WTC11 (cell line): ENCODE measurements around the gene SYMPK. TPM values are rescaled to one million over a fixed set of nuclear protein-coding genes. Genes with fewer than 3 reads are reported as not detected.
A peak's percentile ranks its signal among the peaks of the same experiment; 100 is the strongest.

Experiments
- ATAC-seq: fragments of 200-7000 bp; cut with Tn5 transposase; 2 replicates; pipeline ENCODE4 v1.10.0; 2021; ENCODE audit warnings: mild to moderate bottlenecking, moderate library complexity
- CTCF ChIA-PET: fragments of 300-600 bp; sonication (Branson Sonifier 250); formaldehyde crosslinking; loops from one replicate; lab custom pipeline; 2021; ENCODE audit warnings: antibody characterized with exemption; lab: Charles Lee
- POLR2A ChIA-PET: fragments of 350-600 bp; sonication (Branson Sonifier 250); formaldehyde crosslinking; loops from one replicate; lab custom pipeline; 2021; ENCODE audit warnings: antibody characterized with exemption; lab: Charles Lee
- DNase-seq: peaks from one replicate; pipeline ENCODE4 v3.0.0; 2021; ENCODE audit warnings: low spot score
- H3K27ac Mint-ChIP-seq: 2 replicates; pipeline ENCODE4 v1.8.0; 2021; ENCODE audit warnings: mixed read lengths
- H3K27me3 Mint-ChIP-seq: 2 replicates; pipeline ENCODE4 v1.8.0; 2021; ENCODE audit warnings: low read depth, mild to moderate bottlenecking, moderate library complexity, mixed read lengths
- H3K36me3 Mint-ChIP-seq: 2 replicates; pipeline ENCODE4 v1.8.0; 2021; ENCODE audit warnings: mixed read lengths
- H3K4me1 Mint-ChIP-seq: 2 replicates; pipeline ENCODE4 v1.8.0; 2022; ENCODE audit warnings: mixed read lengths
- H3K4me3 Mint-ChIP-seq: 2 replicates; pipeline ENCODE4 v1.8.0; 2021; ENCODE audit warnings: mild to moderate bottlenecking, moderate library complexity, mixed read lengths
- H3K9me3 Mint-ChIP-seq: 2 replicates; pipeline ENCODE4 v1.8.0; 2021; ENCODE audit warnings: mixed read lengths
- EMX1 ChIP-seq: fragments of 250-450 bp; sonication (Bioruptor Pico); IDR thresholded peaks from 2 replicates; pipeline ENCODE4 v1.8.0; 2021; ENCODE audit warnings: mild to moderate bottlenecking
- ETV6 ChIP-seq: sonication (generic); formaldehyde crosslinking; IDR thresholded peaks from 2 replicates; pipeline ENCODE4 v1.8.1; 2022; ENCODE audit warnings: mild to moderate bottlenecking, missing genetic modification reagents
- FOXJ3 ChIP-seq: sonication (generic); formaldehyde crosslinking; IDR thresholded peaks from 2 replicates; pipeline ENCODE4 v1.9.0; 2021; ENCODE audit warnings: missing genetic modification reagents, mild to moderate bottlenecking, borderline replicate concordance
- GRHL2 ChIP-seq: fragments of 250-450 bp; sonication (Bioruptor Pico); IDR thresholded peaks from 2 replicates; pipeline ENCODE4 v1.8.0; 2022; ENCODE audit warnings: mild to moderate bottlenecking, moderate library complexity; ENCODE audit not compliant: insufficient replicate concordance, severe bottlenecking
- KAT7 ChIP-seq: sonication (generic); formaldehyde crosslinking; IDR thresholded peaks from 2 replicates; pipeline ENCODE4 v1.8.1; 2023; ENCODE audit warnings: missing genetic modification reagents, mild to moderate bottlenecking, borderline replicate concordance
- NFE2L1 ChIP-seq: sonication (generic); formaldehyde crosslinking; IDR thresholded peaks from 2 replicates; pipeline ENCODE4 v1.8.1; 2023; ENCODE audit warnings: missing genetic modification reagents
- NR3C1 ChIP-seq: sonication (generic); formaldehyde crosslinking; conservative IDR thresholded peaks from 2 replicates; pipeline ENCODE4 v1.8.1; 2023; ENCODE audit warnings: low read depth, mild to moderate bottlenecking, missing genetic modification reagents
- OVOL2 ChIP-seq: fragments of 250-450 bp; sonication (Bioruptor Pico); IDR thresholded peaks from 2 replicates; pipeline ENCODE4 v1.9.0; 2021; ENCODE audit warnings: mild to moderate bottlenecking, borderline replicate concordance
- PRRX2 ChIP-seq: fragments of 250-450 bp; sonication (Bioruptor Pico); IDR thresholded peaks from 2 replicates; pipeline ENCODE4 v1.8.0; 2021; ENCODE audit warnings: mild to moderate bottlenecking
- RORB ChIP-seq: fragments of 250-450 bp; sonication (Bioruptor Pico); IDR thresholded peaks from 2 replicates; pipeline ENCODE4 v1.9.0; 2021; ENCODE audit warnings: mild to moderate bottlenecking
- SP1 ChIP-seq: sonication (generic); formaldehyde crosslinking; conservative IDR thresholded peaks from 2 replicates; pipeline ENCODE4 v1.8.1; 2022; ENCODE audit warnings: missing genetic modification reagents
- TCF7 ChIP-seq: sonication (generic); formaldehyde crosslinking; IDR thresholded peaks from 2 replicates; pipeline ENCODE4 v1.8.0; 2022; ENCODE audit warnings: mild to moderate bottlenecking, low read depth, missing genetic modification reagents, moderate library complexity
- TEAD1 ChIP-seq: sonication (generic); formaldehyde crosslinking; IDR thresholded peaks from 2 replicates; pipeline ENCODE4 v1.8.0; 2022; ENCODE audit warnings: mild to moderate bottlenecking, missing genetic modification reagents
- ZBTB21 ChIP-seq: sonication (generic); formaldehyde crosslinking; IDR thresholded peaks from 2 replicates; pipeline ENCODE4 v1.8.1; 2023; ENCODE audit warnings: mild to moderate bottlenecking, missing genetic modification reagents, borderline replicate concordance
- ZNF121 ChIP-seq: sonication (generic); formaldehyde crosslinking; IDR thresholded peaks from 2 replicates; pipeline ENCODE4 v1.8.0; 2023; ENCODE audit warnings: missing genetic modification reagents
- ZNF219 ChIP-seq: sonication (generic); formaldehyde crosslinking; IDR thresholded peaks from 2 replicates; pipeline ENCODE4 v1.8.0; 2023; ENCODE audit warnings: missing genetic modification reagents, mild to moderate bottlenecking, borderline replicate concordance
- ZNF423 ChIP-seq: fragments of 250-450 bp; sonication (Bioruptor Pico); IDR thresholded peaks from 2 replicates; pipeline ENCODE4 v2.1.2; 2022; ENCODE audit warnings: mild to moderate bottlenecking, moderate library complexity
- total RNA-seq: library from RNA; stranded (reverse); gene quantifications from 3 replicates; pipeline ENCODE4 v1.2.3, GENCODE V29; 2021
- TF ChIP-seq, protein P1 (sequence below): fragments of 200-600 bp; IDR thresholded peaks from 2 replicates; pipeline ENCODE4 v1.8.0; 2022; ENCODE audit warnings: antibody characterized with exemption
- TF ChIP-seq, protein P2 (sequence below): sonication (generic); formaldehyde crosslinking; IDR thresholded peaks from 2 replicates; pipeline ENCODE4 v1.8.0; 2022; ENCODE audit warnings: mild to moderate bottlenecking, missing genetic modification reagents
- TF ChIP-seq, protein P3 (sequence below): sonication (generic); formaldehyde crosslinking; IDR thresholded peaks from 2 replicates; pipeline ENCODE4 v1.8.1; 2023; ENCODE audit warnings: mild to moderate bottlenecking, moderate library complexity, missing genetic modification reagents
- TF ChIP-seq, protein P4 (sequence below): sonication (generic); formaldehyde crosslinking; IDR thresholded peaks from 2 replicates; pipeline ENCODE4 v1.8.0; 2022; ENCODE audit warnings: mild to moderate bottlenecking, missing genetic modification reagents
- TF ChIP-seq, protein P5 (sequence below): fragments of 250-450 bp; sonication (Bioruptor Pico); IDR thresholded peaks from 2 replicates; pipeline ENCODE4 v1.9.0; 2021; ENCODE audit warnings: mild to moderate bottlenecking
- TF ChIP-seq, protein P6 (sequence below): fragments of 250-450 bp; sonication (Bioruptor Pico); IDR thresholded peaks from 2 replicates; pipeline ENCODE4 v2.1.2; 2022; ENCODE audit warnings: mild to moderate bottlenecking, moderate library complexity
- TF ChIP-seq, protein P7 (sequence below): sonication (generic); formaldehyde crosslinking; IDR thresholded peaks from 2 replicates; pipeline ENCODE4 v1.8.1; 2022; ENCODE audit warnings: mild to moderate bottlenecking, missing genetic modification reagents, moderate library complexity, borderline replicate concordance

The SYMPK gene
- total RNA-seq, 1 experiment from 2014 or later: 106 TPM

DNA sequence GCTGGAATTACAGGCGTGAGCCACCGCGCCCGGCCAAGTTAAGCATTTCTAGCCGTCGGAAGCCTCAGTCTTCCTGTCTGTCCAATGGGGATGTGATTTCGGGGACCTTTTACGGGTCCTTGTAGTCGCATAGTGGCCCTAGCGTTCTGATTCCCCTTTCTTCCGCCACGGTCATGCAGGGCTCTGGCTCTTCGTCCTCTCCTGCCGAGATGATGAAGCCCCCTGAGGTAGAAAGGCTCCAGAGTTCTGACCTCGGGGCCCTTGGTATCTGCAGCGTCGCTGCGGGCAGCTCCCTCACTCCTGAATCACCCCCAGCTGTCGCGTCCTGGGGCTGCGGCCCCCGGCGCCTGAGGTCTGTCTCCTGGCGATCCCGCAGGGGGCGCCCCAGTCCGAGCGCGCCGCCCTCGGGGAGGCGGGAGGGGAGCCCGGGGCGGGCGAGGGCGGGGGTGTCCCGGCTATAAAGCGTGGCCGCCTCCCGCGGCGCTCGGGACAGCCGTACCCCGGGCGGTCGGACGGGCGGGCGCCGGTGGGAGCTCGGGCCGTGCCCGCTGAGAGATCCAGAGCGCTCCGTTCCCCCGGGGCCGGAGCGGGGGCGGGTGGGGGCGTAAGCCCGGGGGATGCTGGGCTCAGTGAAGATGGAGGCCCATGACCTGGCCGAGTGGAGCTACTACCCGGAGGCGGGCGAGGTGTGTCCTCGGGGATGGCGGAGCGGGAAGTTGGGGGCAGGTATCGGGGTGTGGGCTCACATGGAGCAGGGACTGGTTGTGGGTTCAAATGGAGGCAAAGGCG, 1.1 kb upstream of the SYMPK start, which contains the start of gene FOXA3:
Gene FOXA3 (plus strand): TSS at position 487 of the 789 bp plus-strand sequence. CDS start 131 bp downstream, at position 618.
- Mint-ChIP-seq H3K4me3 (peak within 1 kb of the TSS; percentile 99), H3K4me1 (peaks cover 43% of the 10 kb centered on the region), H3K27me3 (no peaks in the 10 kb centered on the region), H3K36me3 (peaks cover 5% of the 10 kb centered on the region; the same call in 1 of the 2 replicates), H3K9me3 (no peaks in the 10 kb centered on the region), H3K27ac (peak within 1 kb of the TSS; percentile 84)
- ATAC-seq: peak; percentile 35
- POLR2A ChIA-PET: interaction anchor here (0.7 to 3.1 kb wide), 13 partner anchors 12 to 172 kb away, joined by 3 to 42 read pairs (median 6); partner anchors contain the start of genes DMWD, IRF2BP1, MYPOP and QPCTL
- DNase-seq: peak; percentile 77
- CTCF ChIA-PET: interaction anchor here (0.6 to 4.9 kb wide), 45 partner anchors 9 to 626 kb away, joined by 3 to 212 read pairs (median 4); partner anchors contain the start of genes CCDC61, DMPK, DMWD and IRF2BP1
- TF ChIP-seq TCF7 (CRISPR knock-in tag) (no peak), RORB (CRISPR knock-in tag) (no peak), KAT7 (CRISPR knock-in tag) (no peak), ZBTB21 (CRISPR knock-in tag) (no peak), ZNF121 (CRISPR knock-in tag) (no peak), ZNF423 (CRISPR knock-in tag) (peak; percentile 58), PRRX2 (CRISPR knock-in tag) (no peak), TEAD1 (CRISPR knock-in tag) (no peak), EMX1 (CRISPR knock-in tag) (0 out of 2 replicates have a peak, but pooled peaks have one; percentile 45), FOXJ3 (CRISPR knock-in tag) (no peak), OVOL2 (CRISPR knock-in tag) (no peak), SP1 (CRISPR knock-in tag) (peak; percentile 68), GRHL2 (no peak), ZNF219 (CRISPR knock-in tag) (no peak), NR3C1 (CRISPR knock-in tag) (no peak), NFE2L1 (no peak), ETV6 (CRISPR knock-in tag) (no peak; the same call in 1 of the 2 replicates)
- TF ChIP-seq, protein P1, sequence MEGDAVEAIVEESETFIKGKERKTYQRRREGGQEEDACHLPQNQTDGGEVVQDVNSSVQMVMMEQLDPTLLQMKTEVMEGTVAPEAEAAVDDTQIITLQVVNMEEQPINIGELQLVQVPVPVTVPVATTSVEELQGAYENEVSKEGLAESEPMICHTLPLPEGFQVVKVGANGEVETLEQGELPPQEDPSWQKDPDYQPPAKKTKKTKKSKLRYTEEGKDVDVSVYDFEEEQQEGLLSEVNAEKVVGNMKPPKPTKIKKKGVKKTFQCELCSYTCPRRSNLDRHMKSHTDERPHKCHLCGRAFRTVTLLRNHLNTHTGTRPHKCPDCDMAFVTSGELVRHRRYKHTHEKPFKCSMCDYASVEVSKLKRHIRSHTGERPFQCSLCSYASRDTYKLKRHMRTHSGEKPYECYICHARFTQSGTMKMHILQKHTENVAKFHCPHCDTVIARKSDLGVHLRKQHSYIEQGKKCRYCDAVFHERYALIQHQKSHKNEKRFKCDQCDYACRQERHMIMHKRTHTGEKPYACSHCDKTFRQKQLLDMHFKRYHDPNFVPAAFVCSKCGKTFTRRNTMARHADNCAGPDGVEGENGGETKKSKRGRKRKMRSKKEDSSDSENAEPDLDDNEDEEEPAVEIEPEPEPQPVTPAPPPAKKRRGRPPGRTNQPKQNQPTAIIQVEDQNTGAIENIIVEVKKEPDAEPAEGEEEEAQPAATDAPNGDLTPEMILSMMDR: peak; percentile 62
- TF ChIP-seq, protein P2, sequence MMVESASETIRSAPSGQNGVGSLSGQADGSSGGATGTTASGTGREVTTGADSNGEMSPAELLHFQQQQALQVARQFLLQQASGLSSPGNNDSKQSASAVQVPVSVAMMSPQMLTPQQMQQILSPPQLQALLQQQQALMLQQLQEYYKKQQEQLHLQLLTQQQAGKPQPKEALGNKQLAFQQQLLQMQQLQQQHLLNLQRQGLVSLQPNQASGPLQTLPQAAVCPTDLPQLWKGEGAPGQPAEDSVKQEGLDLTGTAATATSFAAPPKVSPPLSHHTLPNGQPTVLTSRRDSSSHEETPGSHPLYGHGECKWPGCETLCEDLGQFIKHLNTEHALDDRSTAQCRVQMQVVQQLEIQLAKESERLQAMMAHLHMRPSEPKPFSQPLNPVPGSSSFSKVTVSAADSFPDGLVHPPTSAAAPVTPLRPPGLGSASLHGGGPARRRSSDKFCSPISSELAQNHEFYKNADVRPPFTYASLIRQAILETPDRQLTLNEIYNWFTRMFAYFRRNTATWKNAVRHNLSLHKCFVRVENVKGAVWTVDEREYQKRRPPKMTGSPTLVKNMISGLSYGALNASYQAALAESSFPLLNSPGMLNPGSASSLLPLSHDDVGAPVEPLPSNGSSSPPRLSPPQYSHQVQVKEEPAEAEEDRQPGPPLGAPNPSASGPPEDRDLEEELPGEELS (CRISPR knock-in tag): peak; percentile 18; the same call in 1 of the 2 replicates
- TF ChIP-seq, protein P3, sequence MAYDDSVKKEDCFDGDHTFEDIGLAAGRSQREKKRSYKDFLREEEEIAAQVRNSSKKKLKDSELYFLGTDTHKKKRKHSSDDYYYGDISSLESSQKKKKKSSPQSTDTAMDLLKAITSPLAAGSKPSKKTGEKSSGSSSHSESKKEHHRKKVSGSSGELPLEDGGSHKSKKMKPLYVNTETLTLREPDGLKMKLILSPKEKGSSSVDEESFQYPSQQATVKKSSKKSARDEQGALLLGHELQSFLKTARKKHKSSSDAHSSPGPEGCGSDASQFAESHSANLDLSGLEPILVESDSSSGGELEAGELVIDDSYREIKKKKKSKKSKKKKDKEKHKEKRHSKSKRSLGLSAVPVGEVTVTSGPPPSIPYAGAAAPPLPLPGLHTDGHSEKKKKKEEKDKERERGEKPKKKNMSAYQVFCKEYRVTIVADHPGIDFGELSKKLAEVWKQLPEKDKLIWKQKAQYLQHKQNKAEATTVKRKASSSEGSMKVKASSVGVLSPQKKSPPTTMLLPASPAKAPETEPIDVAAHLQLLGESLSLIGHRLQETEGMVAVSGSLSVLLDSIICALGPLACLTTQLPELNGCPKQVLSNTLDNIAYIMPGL: peak; percentile 59; the same call in 1 of the 2 replicates
- TF ChIP-seq, protein P4, sequence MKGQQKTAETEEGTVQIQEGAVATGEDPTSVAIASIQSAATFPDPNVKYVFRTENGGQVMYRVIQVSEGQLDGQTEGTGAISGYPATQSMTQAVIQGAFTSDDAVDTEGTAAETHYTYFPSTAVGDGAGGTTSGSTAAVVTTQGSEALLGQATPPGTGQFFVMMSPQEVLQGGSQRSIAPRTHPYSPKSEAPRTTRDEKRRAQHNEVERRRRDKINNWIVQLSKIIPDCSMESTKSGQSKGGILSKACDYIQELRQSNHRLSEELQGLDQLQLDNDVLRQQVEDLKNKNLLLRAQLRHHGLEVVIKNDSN (CRISPR knock-in tag): no peak
- TF ChIP-seq, protein P5, sequence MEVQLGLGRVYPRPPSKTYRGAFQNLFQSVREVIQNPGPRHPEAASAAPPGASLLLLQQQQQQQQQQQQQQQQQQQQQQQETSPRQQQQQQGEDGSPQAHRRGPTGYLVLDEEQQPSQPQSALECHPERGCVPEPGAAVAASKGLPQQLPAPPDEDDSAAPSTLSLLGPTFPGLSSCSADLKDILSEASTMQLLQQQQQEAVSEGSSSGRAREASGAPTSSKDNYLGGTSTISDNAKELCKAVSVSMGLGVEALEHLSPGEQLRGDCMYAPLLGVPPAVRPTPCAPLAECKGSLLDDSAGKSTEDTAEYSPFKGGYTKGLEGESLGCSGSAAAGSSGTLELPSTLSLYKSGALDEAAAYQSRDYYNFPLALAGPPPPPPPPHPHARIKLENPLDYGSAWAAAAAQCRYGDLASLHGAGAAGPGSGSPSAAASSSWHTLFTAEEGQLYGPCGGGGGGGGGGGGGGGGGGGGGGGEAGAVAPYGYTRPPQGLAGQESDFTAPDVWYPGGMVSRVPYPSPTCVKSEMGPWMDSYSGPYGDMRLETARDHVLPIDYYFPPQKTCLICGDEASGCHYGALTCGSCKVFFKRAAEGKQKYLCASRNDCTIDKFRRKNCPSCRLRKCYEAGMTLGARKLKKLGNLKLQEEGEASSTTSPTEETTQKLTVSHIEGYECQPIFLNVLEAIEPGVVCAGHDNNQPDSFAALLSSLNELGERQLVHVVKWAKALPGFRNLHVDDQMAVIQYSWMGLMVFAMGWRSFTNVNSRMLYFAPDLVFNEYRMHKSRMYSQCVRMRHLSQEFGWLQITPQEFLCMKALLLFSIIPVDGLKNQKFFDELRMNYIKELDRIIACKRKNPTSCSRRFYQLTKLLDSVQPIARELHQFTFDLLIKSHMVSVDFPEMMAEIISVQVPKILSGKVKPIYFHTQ (CRISPR knock-in tag): 0 out of 2 replicates have a peak, but pooled peaks have one; percentile 49
- TF ChIP-seq, protein P6, sequence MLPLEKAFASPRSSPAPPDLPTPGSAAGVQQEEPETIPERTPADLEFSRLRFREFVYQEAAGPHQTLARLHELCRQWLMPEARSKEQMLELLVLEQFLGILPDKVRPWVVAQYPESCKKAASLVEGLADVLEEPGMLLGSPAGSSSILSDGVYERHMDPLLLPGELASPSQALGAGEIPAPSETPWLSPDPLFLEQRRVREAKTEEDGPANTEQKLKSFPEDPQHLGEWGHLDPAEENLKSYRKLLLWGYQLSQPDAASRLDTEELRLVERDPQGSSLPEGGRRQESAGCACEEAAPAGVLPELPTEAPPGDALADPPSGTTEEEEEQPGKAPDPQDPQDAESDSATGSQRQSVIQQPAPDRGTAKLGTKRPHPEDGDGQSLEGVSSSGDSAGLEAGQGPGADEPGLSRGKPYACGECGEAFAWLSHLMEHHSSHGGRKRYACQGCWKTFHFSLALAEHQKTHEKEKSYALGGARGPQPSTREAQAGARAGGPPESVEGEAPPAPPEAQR (CRISPR knock-in tag): no peak
- TF ChIP-seq, protein P7, sequence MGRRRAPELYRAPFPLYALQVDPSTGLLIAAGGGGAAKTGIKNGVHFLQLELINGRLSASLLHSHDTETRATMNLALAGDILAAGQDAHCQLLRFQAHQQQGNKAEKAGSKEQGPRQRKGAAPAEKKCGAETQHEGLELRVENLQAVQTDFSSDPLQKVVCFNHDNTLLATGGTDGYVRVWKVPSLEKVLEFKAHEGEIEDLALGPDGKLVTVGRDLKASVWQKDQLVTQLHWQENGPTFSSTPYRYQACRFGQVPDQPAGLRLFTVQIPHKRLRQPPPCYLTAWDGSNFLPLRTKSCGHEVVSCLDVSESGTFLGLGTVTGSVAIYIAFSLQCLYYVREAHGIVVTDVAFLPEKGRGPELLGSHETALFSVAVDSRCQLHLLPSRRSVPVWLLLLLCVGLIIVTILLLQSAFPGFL (CRISPR knock-in tag): no peak
